ENCODE measurements around the gene CUX1. TPM values are rescaled to one million over a fixed set of nuclear protein-coding genes. Genes with fewer than 3 reads are reported as not detected.

Gene CUX1
- total RNA-seq, 1 experiment from 2014 or later: 53.5 TPM

DNA sequence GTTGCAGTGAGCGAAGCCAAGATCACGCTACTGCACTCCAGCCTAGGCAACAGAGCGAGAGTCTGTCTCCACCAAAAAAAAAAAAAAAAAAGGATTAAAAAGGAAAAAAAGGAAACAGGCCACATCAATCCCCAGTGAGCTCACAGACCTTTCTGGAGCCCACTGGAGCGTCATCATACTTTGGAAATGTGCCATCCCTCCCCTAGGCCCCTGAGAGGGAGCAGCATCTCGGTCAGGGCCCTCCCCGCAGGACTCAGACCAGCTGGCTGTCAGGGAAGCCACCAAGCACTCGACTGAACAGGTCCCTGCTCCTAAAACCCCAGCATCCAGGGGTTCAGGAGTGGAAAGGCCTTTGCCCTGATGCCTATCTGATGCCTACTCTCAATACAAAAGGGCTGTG lies 371.3 kb downstream of the CUX1 start:
- peaks cover 13 to 69% (median 57%) of the 10 kb centered on the region in 3 experiments for H3K36me3 Mint-ChIP-seq (ENCODE audit: insufficient read depth in 1 of 3, low read depth in 3 of 3)
- no peak overlapping the region for H2BK5ac ChIP-seq (ENCODE audit: insufficient read length, low read length)
- no peak overlapping the region for H3K18ac ChIP-seq (ENCODE audit: insufficient read length, low read depth, low read length)
- no peak overlapping the region for H2BK15ac ChIP-seq (ENCODE audit: low read depth, low read length)
- no peaks in the 10 kb centered on the region for H3K27me3 Mint-ChIP-seq (ENCODE audit: low read depth)
- no peak overlapping the region for H3K14ac ChIP-seq (ENCODE audit: insufficient read depth, low read length)
- no peaks in the 10 kb centered on the region for H3K9me3 Mint-ChIP-seq
- H3T11ph ChIP-seq (ENCODE audit: low read length): no peak overlapping the region
- H2AK5ac ChIP-seq (ENCODE audit: insufficient read length, low read length): no peak overlapping the region
- H3K4ac ChIP-seq (ENCODE audit: low read depth, low read length): no peak overlapping the region
- H4K8ac ChIP-seq (replicated peaks; ENCODE audit: insufficient read length, low read depth, low read length): no peak overlapping the region
- no peak overlapping the region for H3K4me2 ChIP-seq (ENCODE audit: insufficient read depth, insufficient read length, low read length)
- H3K56ac ChIP-seq (ENCODE audit: insufficient read length, low read depth, low read length): no peak overlapping the region
- no peak overlapping the region for H3K23ac ChIP-seq (ENCODE audit: insufficient read length, low read depth, low read length)
- H4K5ac ChIP-seq (ENCODE audit: insufficient read length, low read depth, low read length): no peak overlapping the region
- H3K79me1 ChIP-seq (ENCODE audit: insufficient read depth, low read depth, low read length, poor library complexity, severe bottlenecking): no peaks in the 10 kb centered on the region
- no peak overlapping the region for H3K4me3 Mint-ChIP-seq
- no peaks in the 10 kb centered on the region for H3K9me3 ChIP-seq (ENCODE audit: control insufficient read depth, low read depth, low read length)
- WGBS (ENCODE audit: extremely low coverage, insufficient read length, low lambda C conversion rate): no CpG with 5 or more reads among the region's 7 CpGs
- H3K4me1 ChIP-seq (ENCODE audit: insufficient read depth, low read length): no peaks in the 10 kb centered on the region; the same call in 1 of the 2 replicates
- no peaks in the 10 kb centered on the region for H4K20me1 ChIP-seq (ENCODE audit: control insufficient read depth, insufficient read depth, insufficient read length)
- no peak overlapping the region for H2BK120ac ChIP-seq (ENCODE audit: low read depth, low read length, poor library complexity, severe bottlenecking)
- peaks cover 25% of the 10 kb centered on the region in 2 experiments for H3K4me1 Mint-ChIP-seq
- no peak overlapping the region; a peak in 2 of 7 replicates for H3K27ac Mint-ChIP-seq
- TF ChIP-seq, protein P1, sequence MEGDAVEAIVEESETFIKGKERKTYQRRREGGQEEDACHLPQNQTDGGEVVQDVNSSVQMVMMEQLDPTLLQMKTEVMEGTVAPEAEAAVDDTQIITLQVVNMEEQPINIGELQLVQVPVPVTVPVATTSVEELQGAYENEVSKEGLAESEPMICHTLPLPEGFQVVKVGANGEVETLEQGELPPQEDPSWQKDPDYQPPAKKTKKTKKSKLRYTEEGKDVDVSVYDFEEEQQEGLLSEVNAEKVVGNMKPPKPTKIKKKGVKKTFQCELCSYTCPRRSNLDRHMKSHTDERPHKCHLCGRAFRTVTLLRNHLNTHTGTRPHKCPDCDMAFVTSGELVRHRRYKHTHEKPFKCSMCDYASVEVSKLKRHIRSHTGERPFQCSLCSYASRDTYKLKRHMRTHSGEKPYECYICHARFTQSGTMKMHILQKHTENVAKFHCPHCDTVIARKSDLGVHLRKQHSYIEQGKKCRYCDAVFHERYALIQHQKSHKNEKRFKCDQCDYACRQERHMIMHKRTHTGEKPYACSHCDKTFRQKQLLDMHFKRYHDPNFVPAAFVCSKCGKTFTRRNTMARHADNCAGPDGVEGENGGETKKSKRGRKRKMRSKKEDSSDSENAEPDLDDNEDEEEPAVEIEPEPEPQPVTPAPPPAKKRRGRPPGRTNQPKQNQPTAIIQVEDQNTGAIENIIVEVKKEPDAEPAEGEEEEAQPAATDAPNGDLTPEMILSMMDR (conservative IDR thresholded peaks at IDR 0.05): no peak
- no peak overlapping the region for H3K9ac ChIP-seq (ENCODE audit: extremely low read depth, insufficient read length, low read length)
- no peak overlapping the region for H4K91ac ChIP-seq (ENCODE audit: insufficient read length, low read depth, low read length)
- H2BK12ac ChIP-seq (ENCODE audit: insufficient read length, low read depth, low read length): no peak overlapping the region
- no peaks in the 10 kb centered on the region for H3K23me2 ChIP-seq (ENCODE audit: insufficient read length, low read depth, low read length, poor library complexity, severe bottlenecking)
- H3K79me2 ChIP-seq (ENCODE audit: insufficient read depth, low read length): no peaks in the 10 kb centered on the region
- no peak overlapping the region for H2AFZ ChIP-seq (ENCODE audit: low read length)
- DNase-seq: no peak
- H3K27ac ChIP-seq (ENCODE audit: insufficient read length, low read depth, low read length): no peak overlapping the region
- no peaks in the 10 kb centered on the region for H3K27me3 ChIP-seq (ENCODE audit: insufficient read depth, low read length)
- H2BK20ac ChIP-seq (ENCODE audit: low read depth, low read length, poor library complexity, severe bottlenecking): no peak overlapping the region

Measured in H9 (cell line).